Measurements from ENCODE around the gene PBX4.

PBX4 gene

GRCh38 chr19:19514215-19514657, 104.3 kb downstream of the PBX4 start:
- no peaks in the 10 kb centered on the region for H3K27me3 ChIP-seq (ENCODE audit: control insufficient read depth, insufficient read depth, low read length)
- H3K4me1 ChIP-seq (ENCODE audit: control insufficient read depth, insufficient read depth, low read length) = peaks cover 7% of the 10 kb centered on the region
- no peaks in the 10 kb centered on the region for H3K9me3 ChIP-seq (ENCODE audit: control insufficient read depth, low read length)
- H3K36me3 ChIP-seq (ENCODE audit: control insufficient read depth, insufficient read depth, low read length) = no peaks in the 10 kb centered on the region
- H3K4me3 ChIP-seq (ENCODE audit: low read length) = no peak overlapping the region
- no peak overlapping the region for H3K9ac ChIP-seq (ENCODE audit: low read length)

- no peaks in the 10 kb centered on the region for H3K36me3 ChIP-seq (ENCODE audit: control insufficient read depth, insufficient read depth, low read length)
- no peak overlapping the region for H3K9ac ChIP-seq (ENCODE audit: low read length)
- no peaks in the 10 kb centered on the region for H3K9me3 ChIP-seq (ENCODE audit: control insufficient read depth, low read length)
- no peaks in the 10 kb centered on the region for H3K27me3 ChIP-seq (ENCODE audit: control insufficient read depth, insufficient read depth, low read length)
- H3K4me3 ChIP-seq (ENCODE audit: low read length) = no peak overlapping the region
- H3K4me1 ChIP-seq (ENCODE audit: control insufficient read depth, insufficient read depth, low read length) = peaks cover 7% of the 10 kb centered on the region
Observed at GRCh38 chr19:19513682-19514081, 104.8 kb downstream of the PBX4 start.
